Gastroesophageal sphincter (tissue), 4 donors: Measurements from ENCODE around the gene PARP8. TPM values are rescaled to one million over a fixed set of nuclear protein-coding genes. Genes with fewer than 3 reads are reported as not detected.

ENCODE experiments used
- ATAC-seq: fragments of 150-250 bp; one replicate; pipeline ENCODE4 v1.9.1; 2016; ENCODE audit warnings: mild to moderate bottlenecking, moderate library complexity
- H3K27ac ChIP-seq, 4 donors: fragments of 200-600 bp; sonication (generic) in 3 of 4; 1 replicate in 3 of 4; 2 replicates in 1 of 4; pipeline ENCODE4 v1.5.1; 2016 to 2019
- H3K27me3 ChIP-seq: fragments of 200-600 bp; sonication (generic); one replicate; pipeline ENCODE4 v1.5.1; 2019
- H3K36me3 ChIP-seq, 2 donors: fragments of 200-600 bp; sonication (generic); one replicate each; pipeline ENCODE4 v1.5.1; 2019; ENCODE audit warnings: control low read depth in 1 of 2
- H3K4me1 ChIP-seq, 3 donors: fragments of 200-600 bp; sonication (generic); 1 replicate in 2 of 3; 2 replicates in 1 of 3; pipeline ENCODE4 v1.5.1; 2016 to 2019; ENCODE audit warnings: control low read depth in 2 of 3
- H3K4me3 ChIP-seq, 2 donors: fragments of 200-600 bp; sonication (generic); one replicate each; pipeline ENCODE4 v1.5.1; 2019; ENCODE audit warnings: mild to moderate bottlenecking in 1 of 2, moderate library complexity in 1 of 2
- H3K9me3 ChIP-seq, 3 donors: fragments of 200-600 bp; sonication (generic); one replicate each; pipeline ENCODE4 v1.5.1; 2017 to 2019; ENCODE audit warnings: control low read depth in 2 of 3
- EP300 ChIP-seq: sonication (generic); formaldehyde crosslinking; IDR thresholded peaks from one replicate; pipeline ENCODE4 v1.6.1; 2017; ENCODE audit warnings: antibody characterized with exemption, mild to moderate bottlenecking
- POLR2A ChIP-seq, 2 donors: fragments of 450-650 bp; IDR thresholded peaks; one replicate each; pipeline ENCODE4 v1.6.1; 2017; ENCODE audit warnings: antibody characterized with exemption in 2 of 2, mild to moderate bottlenecking in 2 of 2, moderate library complexity in 1 of 2
- POLR2AphosphoS5 ChIP-seq: sonication (generic); formaldehyde crosslinking; IDR thresholded peaks from one replicate; pipeline ENCODE4 v1.6.1; 2017; ENCODE audit warnings: antibody characterized with exemption
- WGBS, 2 donors: methylation state at CpG; one replicate each; pipeline ENCODE4 v1.1.5; 2018; ENCODE audit warnings: low coverage in 1 of 2; 5-methylcytosine and 5-hydroxymethylcytosine counted together
- total RNA-seq, 4 donors: library from RNA; depleted of rRNA; stranded (reverse); fragments of >200 nt; gene quantifications; one replicate each; pipeline ENCODE4 v1.1.0, GENCODE V29; 2016
- TF ChIP-seq, protein P1 (sequence below), 4 experiments: fragments of 200-600 bp in 2 of 4; fragments of 450-650 bp in 2 of 4; sonication (generic) in 1 of 4; IDR thresholded peaks; one replicate each; pipeline ENCODE4 v1.5.1; 2017 to 2019; ENCODE audit warnings: antibody characterized with exemption in 4 of 4, mild to moderate bottlenecking in 2 of 4, moderate library complexity in 2 of 4

PARP8 gene
- total RNA-seq, 4 donors from 2014 or later: 3.9 to 43.1 (median 24.8) TPM

DNA sequence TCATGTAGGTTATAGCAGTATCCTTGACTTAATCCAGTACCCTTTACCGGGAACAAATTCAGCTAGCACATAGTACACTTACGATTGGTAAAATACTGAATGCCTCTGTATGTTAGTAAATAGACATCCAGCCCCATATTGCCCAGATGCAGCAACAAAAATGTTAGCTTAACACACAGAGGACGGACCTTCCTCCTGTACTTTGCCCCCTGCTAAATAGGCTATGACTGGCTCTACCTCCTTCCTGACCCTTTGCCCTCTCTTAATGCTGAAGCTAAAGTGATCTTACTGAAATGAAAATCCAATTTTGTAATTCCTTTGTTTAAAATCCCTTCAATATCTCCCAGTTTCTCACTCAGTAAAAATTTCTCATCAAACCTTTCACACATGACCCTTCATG, 183.1 kb downstream of the PARP8 start:
- 78 to 100% methylated on average over 2 to 3 of the region's 3 CpGs for WGBS, 2 donors
- TF ChIP-seq POLR2AphosphoS5 (no peak), EP300 (no peak)
- H3K27ac ChIP-seq: no peak overlapping the region
- no peak for ATAC-seq
- no peaks in the 10 kb centered on the region for H3K27me3 ChIP-seq
- H3K4me1 ChIP-seq: no peaks in the 10 kb centered on the region
- H3K9me3 ChIP-seq: no peaks in the 10 kb centered on the region
- H3K36me3 ChIP-seq: no peaks in the 10 kb centered on the region
- H3K4me3 ChIP-seq: no peak overlapping the region

DNA sequence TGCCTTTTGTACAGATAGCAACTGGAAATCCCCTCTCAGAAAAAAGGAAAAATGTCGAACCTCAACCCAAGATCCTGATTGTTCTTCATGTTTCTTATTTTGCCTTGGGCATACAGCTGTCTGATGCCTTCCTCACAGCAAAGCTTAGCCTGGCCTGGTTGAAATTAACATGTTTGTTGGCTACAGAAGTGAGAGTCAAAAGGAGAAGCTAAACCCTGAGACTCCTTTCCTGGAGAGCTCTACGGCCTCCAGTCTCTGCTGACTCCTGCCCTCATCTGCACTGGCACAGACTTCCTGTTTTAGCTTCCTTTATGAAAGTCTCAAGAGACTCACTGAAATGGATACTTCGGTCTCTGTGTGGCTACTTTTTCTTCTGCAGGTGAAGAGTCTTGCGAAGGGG, 186.7 kb downstream of the PARP8 start:
- TF ChIP-seq POLR2A (IDR thresholded peaks at IDR 0.05) (no peak), POLR2AphosphoS5 (no peak), EP300 (no peak)
- TF ChIP-seq, protein P1, sequence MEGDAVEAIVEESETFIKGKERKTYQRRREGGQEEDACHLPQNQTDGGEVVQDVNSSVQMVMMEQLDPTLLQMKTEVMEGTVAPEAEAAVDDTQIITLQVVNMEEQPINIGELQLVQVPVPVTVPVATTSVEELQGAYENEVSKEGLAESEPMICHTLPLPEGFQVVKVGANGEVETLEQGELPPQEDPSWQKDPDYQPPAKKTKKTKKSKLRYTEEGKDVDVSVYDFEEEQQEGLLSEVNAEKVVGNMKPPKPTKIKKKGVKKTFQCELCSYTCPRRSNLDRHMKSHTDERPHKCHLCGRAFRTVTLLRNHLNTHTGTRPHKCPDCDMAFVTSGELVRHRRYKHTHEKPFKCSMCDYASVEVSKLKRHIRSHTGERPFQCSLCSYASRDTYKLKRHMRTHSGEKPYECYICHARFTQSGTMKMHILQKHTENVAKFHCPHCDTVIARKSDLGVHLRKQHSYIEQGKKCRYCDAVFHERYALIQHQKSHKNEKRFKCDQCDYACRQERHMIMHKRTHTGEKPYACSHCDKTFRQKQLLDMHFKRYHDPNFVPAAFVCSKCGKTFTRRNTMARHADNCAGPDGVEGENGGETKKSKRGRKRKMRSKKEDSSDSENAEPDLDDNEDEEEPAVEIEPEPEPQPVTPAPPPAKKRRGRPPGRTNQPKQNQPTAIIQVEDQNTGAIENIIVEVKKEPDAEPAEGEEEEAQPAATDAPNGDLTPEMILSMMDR (IDR thresholded peaks at IDR 0.05): no peak
- Histone ChIP-seq H3K9me3 (no peaks in the 10 kb centered on the region), H3K27me3 (no peaks in the 10 kb centered on the region), H3K36me3 (no peaks in the 10 kb centered on the region), H3K4me1 (no peaks in the 10 kb centered on the region), H3K27ac (no peak overlapping the region), H3K4me3 (no peak overlapping the region)
- peak; percentile 39 for ATAC-seq
- 66 to 79% methylated on average over 2 to 4 of the region's 4 CpGs for WGBS, 2 donors

DNA sequence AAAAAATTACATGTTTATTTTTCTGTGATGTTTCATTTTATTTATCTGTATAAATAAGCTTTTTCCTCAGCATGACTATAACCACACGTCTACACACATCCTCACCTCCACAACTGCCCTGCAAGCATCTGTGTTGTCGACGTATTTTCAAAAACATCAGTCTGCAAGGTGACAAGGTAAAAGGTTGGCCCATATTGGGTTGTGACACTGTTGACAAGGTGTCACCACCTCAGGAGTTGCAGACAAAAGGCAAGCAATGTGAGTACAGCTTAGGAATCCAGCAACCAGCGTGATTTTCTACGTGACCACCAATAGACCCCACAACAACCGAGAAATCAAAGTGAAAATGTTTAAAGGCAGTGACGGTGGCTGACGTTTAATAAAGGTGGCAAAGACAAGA, 187.6 kb downstream of the PARP8 start:
- no peaks in the 10 kb centered on the region for H3K4me1 ChIP-seq
- WGBS, 2 donors: 93 to 95% methylated on average over 8 of the region's 8 CpGs
- no peaks in the 10 kb centered on the region for H3K36me3 ChIP-seq
- ATAC-seq: no peak
- no peak for TF ChIP-seq POLR2AphosphoS5
- TF ChIP-seq POLR2A (IDR thresholded peaks at IDR 0.05): no peak
- TF ChIP-seq, protein P1 (IDR thresholded peaks at IDR 0.05): no peak
- TF ChIP-seq EP300: no peak
- no peaks in the 10 kb centered on the region for H3K9me3 ChIP-seq
- no peak overlapping the region for H3K27ac ChIP-seq
- no peaks in the 10 kb centered on the region for H3K27me3 ChIP-seq
- no peak overlapping the region for H3K4me3 ChIP-seq

DNA sequence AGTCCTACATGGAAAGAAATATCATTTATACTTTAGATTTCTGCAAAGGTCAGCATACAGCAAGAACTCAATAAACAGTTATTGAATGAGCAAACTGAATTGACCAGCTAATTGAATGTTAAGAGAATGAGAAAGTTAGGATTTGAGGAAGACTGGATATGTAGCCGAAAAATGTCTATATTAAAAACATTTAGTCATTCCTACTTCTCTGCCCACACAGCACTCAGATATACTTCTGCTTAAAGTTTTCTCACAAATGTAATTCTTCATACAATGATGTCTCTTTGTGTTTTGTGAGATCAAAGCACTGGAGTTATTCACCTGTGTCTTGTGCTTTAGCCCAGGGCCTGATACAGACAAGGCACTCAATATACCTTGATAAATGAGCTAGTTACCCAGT, 188.6 kb downstream of the PARP8 start:
- H3K36me3 ChIP-seq: no peaks in the 10 kb centered on the region
- H3K4me1 ChIP-seq: no peaks in the 10 kb centered on the region
- H3K4me3 ChIP-seq: no peak overlapping the region
- ATAC-seq: no peak
- H3K27ac ChIP-seq: no peak overlapping the region
- H3K27me3 ChIP-seq: no peaks in the 10 kb centered on the region
- TF ChIP-seq EP300: no peak
- TF ChIP-seq POLR2AphosphoS5: no peak
- TF ChIP-seq POLR2A (IDR thresholded peaks at IDR 0.05): no peak
- TF ChIP-seq, protein P1 (IDR thresholded peaks at IDR 0.05): no peak
- 74 to 90% methylated on average over 1 of the region's 1 CpG for WGBS, 2 donors
- H3K9me3 ChIP-seq: no peaks in the 10 kb centered on the region

DNA sequence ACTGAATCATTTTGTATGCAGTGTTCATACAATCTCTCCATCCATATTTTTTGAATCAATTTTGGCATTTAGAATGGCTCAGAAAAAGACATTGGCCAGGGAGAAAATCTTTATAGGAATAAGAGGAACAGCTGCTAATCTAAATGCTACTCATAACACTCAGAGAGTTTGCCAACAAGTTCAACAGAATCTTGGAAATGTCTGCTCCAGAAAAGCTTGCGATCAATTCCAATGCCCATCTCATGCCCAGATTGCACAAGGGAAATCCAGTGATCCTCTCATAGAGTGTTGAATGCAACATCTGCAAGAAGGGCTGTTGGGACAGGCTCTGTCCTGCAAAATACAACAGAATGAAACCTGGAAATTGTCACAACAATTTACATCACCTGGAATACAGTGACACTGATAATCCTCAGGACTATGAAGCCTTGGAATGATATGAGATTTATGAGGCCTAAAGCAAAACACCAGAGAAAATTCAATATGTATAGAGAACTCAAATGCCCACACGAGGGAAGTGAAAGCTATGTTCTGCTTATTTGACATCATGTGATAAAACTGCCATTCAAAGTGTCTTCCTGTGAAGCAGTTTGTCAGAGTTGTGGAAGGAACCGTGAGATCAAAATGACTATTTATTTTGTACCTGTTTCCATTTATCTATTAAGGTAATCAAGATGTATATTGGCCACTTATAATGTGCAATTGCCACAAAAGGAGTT, 190.1 kb downstream of the PARP8 start:
- Histone ChIP-seq H3K27me3 (no peaks in the 10 kb centered on the region), H3K4me1 (no peaks in the 10 kb centered on the region), H3K9me3 (no peaks in the 10 kb centered on the region), H3K36me3 (no peaks in the 10 kb centered on the region), H3K4me3 (no peak overlapping the region), H3K27ac (no peak overlapping the region)
- no peak for ATAC-seq
- TF ChIP-seq POLR2A (IDR thresholded peaks at IDR 0.05) (no peak), EP300 (no peak), POLR2AphosphoS5 (no peak)
- TF ChIP-seq, protein P1 (IDR thresholded peaks at IDR 0.05): no peak
- 43 to 51% methylated on average over 2 to 3 of the region's 3 CpGs for WGBS, 2 donors
